ENCODE data around the gene HSPD1. TPM values are rescaled to one million over a fixed set of nuclear protein-coding genes. Genes with fewer than 3 reads are reported as not detected.
A peak's percentile ranks its signal among the peaks of the same experiment; 100 is the strongest.

HSPD1 gene
- total and polyA plus RNA-seq, 2 of the 13 experiments (the other 11 are each of a cell fraction or from before 2014, with no cell fraction given), result 685 to 2,610 TPM

DNA sequence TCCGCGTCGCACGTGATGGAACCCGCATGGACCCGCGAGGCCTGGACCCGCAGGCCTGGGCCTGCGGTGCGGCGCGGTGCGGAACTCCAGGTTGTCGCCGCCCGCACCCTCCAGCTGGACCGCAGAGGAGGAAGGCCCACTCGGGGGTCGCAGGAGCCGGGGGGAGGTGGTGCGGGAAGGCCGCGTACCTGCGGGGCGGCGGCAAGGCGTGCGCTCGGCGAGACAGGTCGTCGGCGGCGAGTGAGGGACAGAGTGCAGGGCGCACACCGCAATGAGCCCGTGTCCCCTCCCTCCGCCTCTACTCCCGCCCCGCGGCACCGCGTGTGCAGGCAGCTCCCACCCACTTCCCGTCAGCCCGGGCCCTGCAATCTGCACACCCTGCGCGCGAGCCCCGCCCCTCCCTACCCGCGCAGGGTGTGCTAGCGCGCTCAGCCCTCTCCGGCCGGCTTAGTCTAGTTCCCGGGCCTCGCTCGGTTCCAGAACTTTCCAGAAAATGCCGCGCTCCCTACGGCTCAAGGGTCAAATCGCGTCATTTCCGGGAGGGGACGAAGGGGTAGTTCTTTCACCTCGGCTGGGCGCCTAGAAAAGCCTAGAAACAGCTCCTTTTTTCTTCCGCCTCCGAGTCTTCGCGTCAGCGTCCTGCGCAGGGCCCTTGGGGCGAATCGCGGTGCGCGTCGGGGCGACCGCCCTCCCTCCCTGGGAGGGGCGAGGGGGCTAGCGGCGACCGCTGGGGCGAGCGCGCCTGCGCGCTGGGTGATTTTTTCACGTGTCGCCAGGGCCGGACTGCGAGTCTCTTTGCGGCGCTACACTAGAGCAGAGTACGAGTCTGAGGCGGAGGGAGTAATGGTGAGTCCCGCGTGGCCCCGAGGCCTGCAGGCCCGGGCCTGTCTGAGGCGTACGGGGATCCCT is at the start of gene HSPD1, which contains the start of gene HSPE1 (continued):
- TF ChIP-seq, protein P1, sequence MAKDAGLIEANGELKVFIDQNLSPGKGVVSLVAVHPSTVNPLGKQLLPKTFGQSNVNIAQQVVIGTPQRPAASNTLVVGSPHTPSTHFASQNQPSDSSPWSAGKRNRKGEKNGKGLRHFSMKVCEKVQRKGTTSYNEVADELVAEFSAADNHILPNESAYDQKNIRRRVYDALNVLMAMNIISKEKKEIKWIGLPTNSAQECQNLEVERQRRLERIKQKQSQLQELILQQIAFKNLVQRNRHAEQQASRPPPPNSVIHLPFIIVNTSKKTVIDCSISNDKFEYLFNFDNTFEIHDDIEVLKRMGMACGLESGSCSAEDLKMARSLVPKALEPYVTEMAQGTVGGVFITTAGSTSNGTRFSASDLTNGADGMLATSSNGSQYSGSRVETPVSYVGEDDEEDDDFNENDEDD (CRISPR knock-in tag; IDR thresholded peaks at IDR 0.05; ENCODE audit: borderline replicate concordance), result peak; percentile 95
- TF ChIP-seq ZFP1 (CRISPR knock-in tag; IDR thresholded peaks at IDR 0.05) (peak; percentile 66; the same call in 1 of the 2 replicates), ZNF337 (CRISPR knock-in tag; IDR thresholded peaks at IDR 0.05; ENCODE audit: borderline replicate concordance, low read depth) (peak; percentile 62), ZNF317 (CRISPR knock-in tag; IDR thresholded peaks at IDR 0.05) (peak; percentile 94), KLF12 (CRISPR knock-in tag; IDR thresholded peaks at IDR 0.05; ENCODE audit: borderline replicate concordance) (peak; percentile 99), JUND (CRISPR knock-in tag; IDR thresholded peaks at IDR 0.05) (peak; percentile 79; the same call in 1 of the 2 replicates), ZNF44 (CRISPR knock-in tag; IDR thresholded peaks at IDR 0.05) (peak; percentile 86; the same call in 1 of the 2 replicates), SOX5 (CRISPR knock-in tag; IDR thresholded peaks at IDR 0.05; ENCODE audit: borderline replicate concordance) (peak; percentile 66; the same call in 1 of the 2 replicates), ZNF33B (CRISPR knock-in tag; IDR thresholded peaks at IDR 0.05) (peak; percentile 91), RELA (CRISPR knock-in tag; IDR thresholded peaks at IDR 0.05) (peak; percentile 64; the same call in 1 of the 2 replicates)
- TF ChIP-seq, protein P2, sequence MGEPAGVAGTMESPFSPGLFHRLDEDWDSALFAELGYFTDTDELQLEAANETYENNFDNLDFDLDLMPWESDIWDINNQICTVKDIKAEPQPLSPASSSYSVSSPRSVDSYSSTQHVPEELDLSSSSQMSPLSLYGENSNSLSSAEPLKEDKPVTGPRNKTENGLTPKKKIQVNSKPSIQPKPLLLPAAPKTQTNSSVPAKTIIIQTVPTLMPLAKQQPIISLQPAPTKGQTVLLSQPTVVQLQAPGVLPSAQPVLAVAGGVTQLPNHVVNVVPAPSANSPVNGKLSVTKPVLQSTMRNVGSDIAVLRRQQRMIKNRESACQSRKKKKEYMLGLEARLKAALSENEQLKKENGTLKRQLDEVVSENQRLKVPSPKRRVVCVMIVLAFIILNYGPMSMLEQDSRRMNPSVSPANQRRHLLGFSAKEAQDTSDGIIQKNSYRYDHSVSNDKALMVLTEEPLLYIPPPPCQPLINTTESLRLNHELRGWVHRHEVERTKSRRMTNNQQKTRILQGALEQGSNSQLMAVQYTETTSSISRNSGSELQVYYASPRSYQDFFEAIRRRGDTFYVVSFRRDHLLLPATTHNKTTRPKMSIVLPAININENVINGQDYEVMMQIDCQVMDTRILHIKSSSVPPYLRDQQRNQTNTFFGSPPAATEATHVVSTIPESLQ (CRISPR knock-in tag; conservative IDR thresholded peaks at IDR 0.05), result peak; percentile 66; the same call in 1 of the 2 replicates
- TF ChIP-seq, protein P3, sequence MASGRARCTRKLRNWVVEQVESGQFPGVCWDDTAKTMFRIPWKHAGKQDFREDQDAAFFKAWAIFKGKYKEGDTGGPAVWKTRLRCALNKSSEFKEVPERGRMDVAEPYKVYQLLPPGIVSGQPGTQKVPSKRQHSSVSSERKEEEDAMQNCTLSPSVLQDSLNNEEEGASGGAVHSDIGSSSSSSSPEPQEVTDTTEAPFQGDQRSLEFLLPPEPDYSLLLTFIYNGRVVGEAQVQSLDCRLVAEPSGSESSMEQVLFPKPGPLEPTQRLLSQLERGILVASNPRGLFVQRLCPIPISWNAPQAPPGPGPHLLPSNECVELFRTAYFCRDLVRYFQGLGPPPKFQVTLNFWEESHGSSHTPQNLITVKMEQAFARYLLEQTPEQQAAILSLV (CRISPR knock-in tag; IDR thresholded peaks at IDR 0.05; ENCODE audit: borderline replicate concordance), result peak; percentile 100
- TF ChIP-seq, protein P4, sequence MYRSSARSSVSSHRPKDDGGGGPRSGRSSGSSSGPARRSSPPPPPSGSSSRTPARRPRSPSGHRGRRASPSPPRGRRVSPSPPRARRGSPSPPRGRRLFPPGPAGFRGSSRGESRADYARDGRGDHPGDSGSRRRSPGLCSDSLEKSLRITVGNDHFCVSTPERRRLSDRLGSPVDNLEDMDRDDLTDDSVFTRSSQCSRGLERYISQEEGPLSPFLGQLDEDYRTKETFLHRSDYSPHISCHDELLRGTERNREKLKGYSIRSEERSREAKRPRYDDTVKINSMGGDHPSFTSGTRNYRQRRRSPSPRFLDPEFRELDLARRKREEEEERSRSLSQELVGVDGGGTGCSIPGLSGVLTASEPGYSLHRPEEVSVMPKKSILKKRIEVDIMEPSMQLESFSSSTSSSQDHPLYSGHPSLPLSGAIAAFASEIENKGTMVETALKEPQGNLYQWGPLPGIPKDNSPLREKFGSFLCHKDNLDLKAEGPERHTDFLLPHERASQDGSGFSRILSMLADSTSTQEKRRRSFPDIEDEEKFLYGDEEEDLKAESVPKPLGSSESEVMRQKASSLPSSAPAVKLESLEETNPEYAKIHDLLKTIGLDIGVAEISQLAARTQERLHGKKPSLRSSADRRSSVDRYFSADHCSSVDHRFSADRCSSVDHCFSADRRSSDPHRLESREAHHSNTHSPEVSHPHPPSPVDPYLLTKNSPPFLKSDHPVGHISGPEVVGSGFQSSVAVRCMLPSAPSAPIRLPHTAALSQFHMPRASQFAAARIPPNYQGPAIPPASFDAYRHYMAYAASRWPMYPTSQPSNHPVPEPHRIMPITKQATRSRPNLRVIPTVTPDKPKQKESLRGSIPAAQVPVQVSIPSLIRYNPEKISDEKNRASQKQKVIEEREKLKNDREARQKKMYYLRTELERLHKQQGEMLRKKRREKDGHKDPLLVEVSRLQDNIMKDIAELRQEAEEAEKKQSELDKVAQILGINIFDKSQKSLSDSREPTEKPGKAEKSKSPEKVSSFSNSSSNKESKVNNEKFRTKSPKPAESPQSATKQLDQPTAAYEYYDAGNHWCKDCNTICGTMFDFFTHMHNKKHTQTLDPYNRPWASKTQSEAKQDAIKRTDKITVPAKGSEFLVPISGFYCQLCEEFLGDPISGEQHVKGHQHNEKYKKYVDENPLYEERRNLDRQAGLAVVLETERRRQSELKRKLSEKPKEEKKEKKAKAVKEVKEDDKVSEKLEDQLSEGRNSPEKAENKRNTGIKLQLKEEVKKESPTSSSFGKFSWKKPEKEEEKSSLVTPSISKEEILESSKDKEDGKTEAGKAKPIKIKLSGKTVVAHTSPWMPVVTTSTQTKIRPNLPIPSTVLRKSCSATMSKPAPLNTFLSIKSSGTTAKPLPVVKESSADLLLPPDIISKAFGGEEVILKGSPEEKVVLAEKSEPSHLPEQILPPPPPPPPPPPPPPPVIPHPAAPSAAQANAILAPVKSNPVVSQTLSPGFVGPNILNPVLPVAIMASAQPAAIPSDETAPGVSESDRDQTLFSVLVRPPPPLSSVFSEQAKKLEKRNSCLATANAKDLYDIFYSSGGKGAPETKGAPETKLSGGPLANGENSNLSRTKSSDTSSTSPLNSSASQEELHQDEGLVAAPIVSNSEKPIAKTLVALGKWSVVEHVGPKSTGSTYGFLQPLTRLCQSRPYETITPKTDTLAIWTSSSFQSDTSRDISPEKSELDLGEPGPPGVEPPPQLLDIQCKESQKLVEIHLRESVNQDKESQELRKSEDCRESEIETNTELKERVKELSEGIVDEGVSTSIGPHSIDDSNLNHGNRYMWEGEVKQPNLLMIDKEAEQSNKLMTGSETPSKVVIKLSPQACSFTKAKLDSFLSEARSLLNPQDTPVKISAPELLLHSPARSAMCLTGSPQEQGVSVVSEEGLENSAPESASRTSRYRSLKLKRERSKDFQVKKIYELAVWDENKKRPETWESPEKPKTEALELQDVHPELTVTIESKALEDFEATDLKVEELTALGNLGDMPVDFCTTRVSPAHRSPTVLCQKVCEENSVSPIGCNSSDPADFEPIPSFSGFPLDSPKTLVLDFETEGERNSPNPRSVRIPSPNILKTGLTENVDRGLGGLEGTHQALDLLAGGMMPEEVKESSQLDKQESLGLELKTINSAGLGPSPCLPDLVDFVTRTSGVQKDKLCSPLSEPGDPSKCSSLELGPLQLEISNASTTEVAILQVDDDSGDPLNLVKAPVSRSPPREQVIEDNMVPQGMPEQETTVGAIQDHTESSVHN (CRISPR knock-in tag; IDR thresholded peaks at IDR 0.05), result peak; percentile 87; the same call in 1 of the 2 replicates
